ENCODE results near the gene CNST.
"Not testable (repeated sequence)": the region's sequence is repeated elsewhere in the genome, so short reads cannot be mapped to it uniquely, and the experiment has no call there.

Gene CNST

GRCh38 chr1:246677842-246678241 lies 111.6 kb downstream of the CNST start:
- DNase-seq (ENCODE audit: low spot score) = no peak

- no peak for DNase-seq (ENCODE audit: low spot score)
Measured at GRCh38 chr1:246678816-246679793, 112.8 kb downstream of the CNST start.

- no peak for DNase-seq (ENCODE audit: low spot score)
Measured at GRCh38 chr1:246679794-246680177, 113.5 kb downstream of the CNST start.

GRCh38 chr1:246680190-246680589 lies 113.9 kb downstream of the CNST start:
- DNase-seq (ENCODE audit: low spot score) = no peak

- no peak for DNase-seq (ENCODE audit: low spot score)
Measured at GRCh38 chr1:246680696-246681130, 114.5 kb downstream of the CNST start.

GRCh38 chr1:246681900-246682895 lies 115.9 kb downstream of the CNST start:
- no peak for DNase-seq (ENCODE audit: low spot score)

- DNase-seq (ENCODE audit: low spot score) = no peak
Measured at GRCh38 chr1:246683521-246683920, 117.3 kb downstream of the CNST start.

- DNase-seq (ENCODE audit: low spot score) = no peak
Measured at GRCh38 chr1:246687002-246687401, 120.7 kb downstream of the CNST start.

GRCh38 chr1:246689409-246690008 lies 123.3 kb downstream of the CNST start:
- DNase-seq (ENCODE audit: low spot score) = no peak

- no peak for DNase-seq (ENCODE audit: low spot score)
Measured at GRCh38 chr1:246690100-246690499, 123.8 kb downstream of the CNST start.

GRCh38 chr1:246691622-246692495 lies 125.6 kb downstream of the CNST start:
- DNase-seq (ENCODE audit: low spot score) = no peak

- not testable (repeated sequence) for DNase-seq (ENCODE audit: low spot score)
Measured at GRCh38 chr1:246694213-246694895, 128.1 kb downstream of the CNST start.

- DNase-seq (ENCODE audit: low spot score) = no peak
Measured at GRCh38 chr1:246695136-246695535, 128.9 kb downstream of the CNST start.

- no peak for DNase-seq (ENCODE audit: low spot score)
Measured at GRCh38 chr1:246695666-246696065, 129.4 kb downstream of the CNST start.

GRCh38 chr1:246698466-246699094 lies 132.3 kb downstream of the CNST start:
- no peak for DNase-seq (ENCODE audit: low spot score)

GRCh38 chr1:246699095-246699735 lies 133.0 kb downstream of the CNST start:
- peak; percentile 87 for DNase-seq (ENCODE audit: low spot score)

- DNase-seq (ENCODE audit: low spot score) = no peak
Measured at GRCh38 chr1:246703581-246703980, 137.3 kb downstream of the CNST start.

GRCh38 chr1:246705368-246705767 lies 139.1 kb downstream of the CNST start:
- DNase-seq (ENCODE audit: low spot score) = no peak

GRCh38 chr1:246708166-246708565 lies 141.9 kb downstream of the CNST start:
- no peak for DNase-seq (ENCODE audit: low spot score)
